Suprapubic skin (tissue), 4 donors: Measurements from ENCODE around the gene FBXO21.

ENCODE experiments used
- CTCF ChIP-seq, 2 donors: fragments of 200-600 bp in 1 of 2; fragments of 450-650 bp in 1 of 2; sonication (generic) in 1 of 2; IDR thresholded peaks; one replicate each; pipeline ENCODE4 v1.5.1; 2016 to 2019; ENCODE audit warnings: antibody characterized with exemption in 2 of 2, mild to moderate bottlenecking in 1 of 2, moderate library complexity in 1 of 2
- EP300 ChIP-seq: sonication (generic); formaldehyde crosslinking; IDR thresholded peaks from one replicate; pipeline ENCODE4 v1.6.1; 2017; ENCODE audit warnings: antibody characterized with exemption
- POLR2A ChIP-seq, 2 donors: fragments of 450-650 bp; IDR thresholded peaks; one replicate each; pipeline ENCODE4 v1.6.1; 2017; ENCODE audit warnings: antibody characterized with exemption in 2 of 2, mild to moderate bottlenecking in 2 of 2, moderate library complexity in 2 of 2
- POLR2AphosphoS5 ChIP-seq, 3 donors: sonication (generic); formaldehyde crosslinking; IDR thresholded peaks; one replicate each; pipeline ENCODE4 v1.6.1; 2017; ENCODE audit warnings: antibody characterized with exemption in 3 of 3

- TF ChIP-seq CTCF (IDR thresholded peaks at IDR 0.05) = no peak
- TF ChIP-seq POLR2AphosphoS5 (IDR thresholded peaks at IDR 0.05) = no peak
- TF ChIP-seq POLR2A (IDR thresholded peaks at IDR 0.05) = no peak
- no peak for TF ChIP-seq EP300
These were observed 24.9 kb downstream of the FBXO21 start for GRCh38 chr12:117165342-117165741.
